Hippocampal formation (tissue), 2 donors: ENCODE data around the gene NCOA7.
"Not testable (repeated sequence)": the region's sequence is repeated elsewhere in the genome, so short reads cannot be mapped to it uniquely, and the experiment has no call there.

Experiments used
- DNase-seq, 2 donors: peaks; one replicate each; lab custom pipeline; 2025; lab: John Stamatoyannopoulos, UW

NCOA7 gene

DNA sequence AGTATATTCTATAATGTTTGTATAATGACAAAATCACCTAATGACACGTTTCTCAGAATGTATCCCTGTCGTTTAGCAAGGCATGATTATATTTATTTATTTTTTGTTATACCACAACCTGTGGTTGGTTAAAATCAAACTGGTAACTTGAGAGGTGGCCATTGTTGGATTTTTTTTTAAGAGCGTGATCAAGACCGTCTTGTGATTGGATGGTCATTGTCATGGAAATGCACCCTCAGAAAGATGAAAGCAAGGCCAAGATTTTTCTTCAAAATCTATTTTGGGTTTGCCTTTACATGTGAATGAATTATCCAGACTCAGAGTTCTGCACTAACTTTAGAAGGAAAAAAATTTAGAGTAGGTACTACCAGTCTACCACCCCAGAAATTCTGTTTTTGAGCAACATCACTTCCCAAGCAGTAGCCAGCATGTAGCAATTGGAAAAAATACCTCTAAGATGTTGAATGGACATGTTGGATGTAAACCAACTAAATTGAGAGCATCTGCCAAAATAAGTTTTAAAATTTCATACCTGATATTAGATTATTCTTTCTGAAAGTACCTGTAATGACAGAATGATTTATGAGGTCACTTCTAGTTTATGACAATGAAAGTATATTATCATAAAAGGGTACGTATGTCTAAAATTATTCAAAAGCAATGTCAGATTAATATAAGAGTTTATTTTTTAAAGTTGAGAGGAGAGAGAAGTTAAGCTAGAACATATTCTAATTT is 50.8 kb downstream of the NCOA7 start:
- no peak for DNase-seq

DNA sequence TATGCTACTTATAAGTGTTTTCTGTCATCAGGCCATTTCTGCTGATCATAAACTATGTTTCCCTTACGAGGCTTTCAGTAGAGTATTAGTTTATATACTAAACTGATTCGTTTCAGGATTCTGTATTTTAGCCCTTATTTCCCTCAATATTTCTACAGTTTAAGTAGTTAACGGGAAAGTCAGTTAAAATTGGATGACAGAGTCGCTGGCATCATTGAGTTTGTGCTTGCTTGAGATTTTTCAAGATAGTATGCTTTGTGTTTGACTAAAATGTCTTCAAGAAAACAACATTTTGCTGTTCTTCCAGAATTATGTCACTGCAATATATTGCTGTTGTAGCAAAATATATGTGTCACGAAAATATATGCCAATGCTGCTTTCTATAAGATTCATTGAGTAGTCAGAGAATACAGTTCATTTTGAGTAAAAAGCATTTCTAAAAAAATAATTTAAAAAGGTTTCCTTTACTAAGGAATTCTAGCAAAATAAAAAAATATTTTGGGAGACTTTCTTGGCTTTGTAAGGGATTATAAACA is 51.4 kb downstream of the NCOA7 start:
- DNase-seq, result no peak

DNA sequence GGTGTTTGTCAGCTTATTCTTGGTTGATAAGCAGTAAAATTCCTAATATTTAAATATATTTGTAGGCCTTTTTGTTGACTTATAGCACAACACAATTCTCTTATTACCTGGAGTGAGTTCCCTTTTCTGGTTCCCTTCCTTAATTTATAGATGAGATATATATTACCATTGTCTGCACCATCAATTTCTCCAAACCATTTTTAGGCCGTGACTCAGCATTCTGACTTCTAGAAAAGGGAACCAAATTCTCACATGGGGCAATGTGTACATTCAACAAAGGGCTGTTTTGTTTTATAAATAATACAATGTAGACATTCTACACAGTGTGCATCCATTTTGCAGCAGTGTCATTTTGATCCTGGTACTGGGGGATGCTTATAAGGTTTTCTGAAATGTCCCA is 52.8 kb downstream of the NCOA7 start:
- DNase-seq, result peak; percentile 18 to 62

DNA sequence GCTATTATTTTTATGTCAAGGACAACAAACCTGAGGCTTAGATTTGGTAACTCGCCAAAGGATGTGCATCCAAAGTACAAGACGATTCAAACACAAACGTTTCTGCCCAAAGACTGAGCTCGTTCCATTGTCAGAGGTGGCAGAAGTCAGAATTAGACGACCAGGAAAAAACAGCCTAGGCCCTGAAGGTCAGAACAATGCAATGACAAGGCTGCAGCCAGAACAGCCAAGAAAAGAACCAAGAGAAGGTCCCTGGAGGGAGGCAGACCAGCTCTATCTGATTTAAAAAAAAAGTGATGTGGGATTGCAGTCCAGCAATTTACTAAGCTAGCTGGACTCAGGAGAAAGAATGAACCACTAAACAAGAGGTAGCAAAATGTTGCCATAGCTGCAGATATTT is 54.2 kb downstream of the NCOA7 start:
- peak in 1 of 2 donors; percentile 11 for DNase-seq

DNA sequence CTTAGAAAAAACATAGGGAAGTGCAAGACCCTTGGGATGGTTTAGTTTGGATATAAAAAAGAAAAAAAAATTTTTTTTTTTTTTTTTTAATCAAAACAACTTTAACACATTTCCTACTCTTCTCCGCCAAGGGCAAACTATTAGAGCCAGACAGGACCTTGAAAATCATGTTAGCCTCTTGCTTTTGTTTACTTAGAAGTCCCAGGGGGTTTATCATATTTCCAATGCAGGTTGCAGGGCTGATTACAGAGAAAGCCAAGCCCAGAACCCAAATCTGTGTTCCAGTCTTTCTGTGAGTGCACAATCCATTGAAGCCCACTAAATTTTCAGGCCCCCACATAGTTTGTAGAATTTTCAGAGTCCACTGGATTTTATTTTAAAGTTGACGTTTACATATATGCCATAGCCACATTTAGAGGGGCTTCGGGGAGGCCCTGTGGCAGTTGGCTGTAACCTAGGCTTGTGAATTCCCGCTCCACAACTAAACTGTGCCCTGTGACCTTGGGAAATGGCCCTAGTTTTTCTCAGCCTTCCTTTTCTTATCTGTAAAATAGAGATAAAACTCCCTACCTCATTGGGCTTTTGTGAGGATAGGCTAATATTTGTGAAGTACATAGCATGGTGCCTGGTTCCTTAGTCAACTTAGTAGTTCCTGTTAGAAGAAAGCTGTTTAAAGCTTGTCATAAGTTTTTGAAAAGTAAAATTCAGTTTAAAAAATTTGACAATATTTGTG is 55.7 kb downstream of the NCOA7 start:
- DNase-seq, result no peak

DNA sequence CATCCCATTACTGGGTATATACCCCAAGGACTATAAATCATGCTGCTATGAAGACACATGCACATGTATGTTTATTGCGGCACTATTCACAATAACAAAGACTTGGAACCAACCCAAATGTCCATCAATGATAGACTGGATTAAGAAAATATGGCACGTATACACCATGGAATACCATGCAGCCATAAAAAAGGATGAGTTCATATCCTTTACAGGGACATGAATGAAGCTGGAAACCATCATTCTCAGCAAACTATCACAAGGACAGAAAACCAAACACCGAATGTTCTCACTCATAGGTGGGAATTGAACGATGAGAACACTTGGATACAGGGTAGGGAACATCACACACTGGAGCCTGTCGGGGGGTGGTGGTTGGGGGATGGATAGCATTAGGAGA is 57.5 kb downstream of the NCOA7 start:
- DNase-seq, result not testable (repeated sequence)

DNA sequence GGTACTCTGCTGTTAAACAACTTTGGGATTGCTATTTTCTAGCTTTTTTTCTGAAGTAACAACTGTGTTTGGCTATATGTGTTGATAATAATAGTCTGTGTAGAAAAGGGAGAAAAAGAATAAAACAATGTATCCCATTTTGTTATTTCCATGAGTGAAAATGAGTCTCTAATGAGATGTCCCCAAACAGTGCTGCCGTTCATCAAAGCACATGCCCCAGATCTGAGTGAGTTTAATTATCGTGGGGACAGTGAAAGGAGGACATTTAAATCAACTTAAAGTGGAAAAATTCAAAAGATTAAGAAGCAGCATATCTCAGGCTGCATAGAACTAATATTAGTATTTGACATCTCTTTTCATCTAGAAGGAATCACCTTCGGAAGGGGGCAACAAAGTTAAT is 59.6 kb downstream of the NCOA7 start:
- DNase-seq, result peak in 1 of 2 donors; percentile 72

DNA sequence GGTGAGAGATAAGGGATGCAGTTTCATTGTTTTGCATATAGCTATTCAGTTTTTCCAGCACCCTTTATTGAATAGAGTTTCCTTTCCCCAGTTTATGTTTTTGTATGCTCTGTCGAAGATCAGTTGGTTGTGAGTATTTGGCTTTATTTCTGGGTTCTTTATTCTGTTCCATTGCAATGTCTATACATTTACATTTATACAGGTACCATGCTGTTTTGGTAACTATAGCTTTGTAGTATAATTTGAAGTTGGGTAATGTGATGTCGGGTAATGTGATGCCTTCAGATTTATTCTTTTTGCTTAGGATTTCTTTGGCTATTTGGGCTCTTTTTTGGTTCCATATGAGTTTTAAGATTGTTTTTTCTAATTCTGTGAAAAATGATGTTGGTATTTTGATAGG is 61.8 kb downstream of the NCOA7 start:
- DNase-seq, result no peak

DNA sequence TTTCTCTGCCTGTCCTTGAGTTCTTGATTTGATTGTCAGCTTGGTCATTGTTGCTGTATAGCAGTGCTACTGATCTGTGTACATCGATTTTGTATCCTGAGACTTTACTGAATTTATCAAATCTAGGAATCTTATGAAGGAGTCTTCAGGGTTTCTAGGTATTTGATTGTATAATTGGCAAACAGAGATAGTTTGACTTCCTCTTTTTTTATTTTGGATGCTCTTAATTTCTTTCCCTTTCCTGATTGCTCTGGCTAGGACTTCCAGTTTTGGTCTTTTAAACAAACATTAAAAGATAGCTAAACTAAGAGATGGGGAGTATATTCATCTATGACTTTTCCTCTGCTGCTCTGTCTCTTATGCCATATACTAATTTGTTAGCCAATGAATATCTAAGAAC is 62.4 kb downstream of the NCOA7 start:
- no peak for DNase-seq

DNA sequence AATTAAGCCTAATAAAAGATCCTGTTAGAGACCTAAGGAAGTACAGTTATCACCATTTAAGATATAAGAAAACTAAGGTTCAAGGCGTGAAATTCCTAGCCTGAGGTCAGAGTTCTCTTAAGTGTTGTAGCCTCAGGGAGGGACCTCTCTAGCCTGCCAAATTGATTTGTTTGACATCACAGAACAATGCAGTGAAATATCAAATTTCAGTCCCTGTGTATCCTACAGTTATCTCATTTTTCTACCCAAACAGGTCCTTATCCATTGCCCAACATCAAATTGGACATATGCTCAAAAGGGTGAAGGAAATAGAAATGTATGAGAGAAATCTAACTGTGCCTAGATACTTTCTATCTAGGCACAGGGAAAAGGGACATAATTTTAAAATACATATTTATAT is 63.0 kb downstream of the NCOA7 start:
- no peak for DNase-seq

DNA sequence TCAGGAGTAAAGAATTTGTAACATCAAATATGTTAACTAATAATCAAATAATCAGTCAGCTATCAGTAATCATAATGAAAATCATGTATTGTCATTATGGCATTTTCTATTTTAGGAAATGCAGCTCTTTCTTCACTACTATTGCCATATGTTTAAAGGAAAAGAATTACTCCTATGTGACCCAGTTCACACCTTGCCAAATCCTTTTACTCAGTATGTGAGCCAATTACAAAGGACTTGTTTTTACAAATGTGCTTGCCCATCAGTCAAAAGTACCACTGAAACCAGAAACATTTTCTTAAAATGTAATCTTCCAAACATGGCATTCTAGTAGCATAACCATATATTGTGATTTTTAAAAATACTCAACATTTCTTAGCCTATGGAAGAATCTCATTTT is 63.6 kb downstream of the NCOA7 start:
- no peak for DNase-seq

DNA sequence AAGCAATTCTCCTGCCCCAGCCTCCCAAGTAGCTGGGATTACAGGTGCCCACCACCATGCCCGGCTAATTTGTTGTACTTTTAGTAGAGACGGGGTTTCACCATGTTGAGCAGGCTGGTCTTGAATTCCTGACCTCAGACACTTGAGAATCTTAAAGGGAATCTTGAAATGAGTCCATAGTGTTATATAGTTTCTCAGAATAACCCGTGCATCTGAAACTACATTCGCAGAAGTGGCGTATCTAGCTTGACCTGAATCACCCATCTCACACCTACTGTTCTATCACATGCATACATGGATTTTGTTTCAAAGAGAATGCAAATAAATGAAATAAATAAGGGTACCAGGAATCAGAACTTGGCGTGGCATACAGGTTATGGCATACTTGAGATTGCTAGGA is 65.0 kb downstream of the NCOA7 start:
- DNase-seq, result no peak

DNA sequence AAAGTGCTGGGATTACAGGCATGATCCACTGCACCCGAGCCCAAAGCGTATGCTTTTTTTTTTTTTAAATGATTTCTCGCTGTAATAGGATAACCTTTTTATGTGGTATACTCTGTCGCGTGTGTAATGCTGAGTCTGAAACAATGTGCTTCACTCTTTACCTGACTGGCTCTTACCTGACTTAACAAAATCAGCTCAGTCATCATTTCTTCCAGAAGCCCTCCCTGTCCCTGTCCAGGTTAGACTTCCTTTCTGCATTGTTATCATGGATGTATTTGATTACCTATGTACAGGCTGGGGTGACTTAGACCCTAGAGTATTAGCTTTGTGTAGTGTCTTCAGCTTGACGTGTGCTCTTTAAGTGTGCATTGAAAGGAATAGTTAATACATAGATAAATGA is 67.1 kb downstream of the NCOA7 start:
- DNase-seq, result no peak

DNA sequence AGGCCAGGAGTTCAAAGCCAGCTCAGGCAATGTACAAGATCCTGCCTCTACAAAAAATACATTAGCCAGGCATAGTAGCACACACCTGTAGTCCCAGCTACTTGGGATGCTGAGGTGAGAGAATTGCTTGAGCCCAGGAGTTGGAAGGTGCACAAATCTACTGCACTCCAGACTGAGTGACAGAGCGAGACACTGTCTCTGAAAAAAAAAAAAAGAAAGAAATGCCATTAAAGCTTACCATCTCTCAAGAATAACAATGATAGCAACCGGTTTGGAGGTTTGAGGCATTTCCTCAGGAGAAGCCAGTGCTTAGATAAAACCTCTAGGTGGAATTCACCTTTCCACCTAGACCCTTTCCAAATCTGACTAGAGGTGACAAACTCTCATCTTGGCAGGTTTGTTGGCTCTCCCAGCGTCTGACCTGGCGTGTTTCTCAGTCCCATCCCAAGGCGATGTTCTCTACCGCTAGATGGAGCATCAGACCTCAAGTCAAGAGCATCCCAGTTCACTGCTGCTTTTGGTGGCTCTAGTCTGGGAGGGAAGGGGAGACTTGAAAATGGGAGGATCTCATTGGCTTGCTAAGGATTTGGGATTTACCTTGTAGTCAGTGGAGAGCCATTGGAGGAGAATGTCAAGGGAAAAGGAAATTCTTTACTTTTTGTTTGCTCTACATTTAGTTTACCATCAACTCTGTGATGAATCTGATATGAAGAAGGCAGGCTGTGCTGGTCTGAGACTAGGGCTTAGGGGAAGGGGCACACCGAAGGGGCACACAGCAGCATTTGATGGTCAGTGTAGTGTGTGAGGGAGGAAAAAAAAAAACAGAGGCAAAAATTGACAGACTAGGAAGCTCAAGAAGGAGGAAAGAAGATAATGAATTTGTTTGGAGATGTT is 67.9 kb downstream of the NCOA7 start:
- peak; percentile 47 to 78 for DNase-seq

DNA sequence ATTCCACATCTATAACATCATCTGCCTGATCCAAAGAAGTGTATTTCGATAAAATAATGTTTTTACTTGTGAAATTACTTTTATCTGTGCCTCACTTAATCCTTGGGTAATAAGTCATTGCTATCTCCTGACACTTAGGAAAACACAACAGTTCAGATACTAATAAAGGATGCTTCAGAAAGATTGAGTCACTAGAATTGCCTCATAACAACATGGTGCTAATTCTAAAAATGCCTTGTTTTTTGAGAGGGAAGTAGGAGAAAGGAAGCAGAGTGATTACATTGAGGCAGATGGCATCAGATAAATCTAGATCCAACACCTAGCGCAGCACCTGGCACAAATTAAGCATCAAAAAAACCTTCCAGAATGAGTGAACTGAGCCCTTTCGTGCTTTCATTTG is 69.0 kb downstream of the NCOA7 start:
- DNase-seq, result peak in 1 of 2 donors; percentile 31

DNA sequence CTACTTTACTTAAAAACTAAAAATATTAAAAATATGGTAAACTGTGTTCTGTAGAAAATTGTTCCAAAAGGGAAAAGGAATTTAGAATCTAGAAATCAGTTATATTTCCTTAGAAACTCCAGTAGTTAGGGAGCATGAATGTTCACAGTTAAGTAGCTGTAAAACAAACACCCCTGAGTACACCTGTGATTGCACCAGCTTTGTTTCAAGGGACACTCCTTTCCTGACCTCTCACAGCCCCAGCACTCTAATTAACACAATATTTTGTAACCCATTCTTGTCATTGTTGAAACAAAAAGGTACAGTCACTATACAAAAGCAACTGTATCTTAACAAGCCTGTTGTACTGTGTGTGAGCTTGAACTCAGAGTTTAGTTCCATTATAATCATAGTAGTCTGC is 72.3 kb downstream of the NCOA7 start:
- DNase-seq, result no peak

DNA sequence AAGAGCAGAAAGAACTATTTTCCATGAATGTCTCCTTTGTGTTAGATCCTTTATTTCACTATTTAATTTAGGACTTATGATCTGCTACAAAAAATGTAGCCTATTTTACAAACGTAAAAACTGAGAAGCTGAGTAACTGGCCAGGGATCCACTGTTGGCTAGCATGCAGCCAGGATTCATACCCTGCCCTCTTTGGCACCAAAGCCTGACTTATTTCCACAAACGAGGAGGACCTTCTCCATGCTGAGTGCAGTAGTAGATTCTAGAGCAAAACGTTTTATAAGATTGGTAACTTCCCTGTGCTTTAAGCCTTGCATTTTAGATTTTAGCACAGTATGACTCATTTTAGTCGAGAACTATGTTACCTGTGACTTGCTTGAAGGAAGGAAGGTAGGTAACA is 74.3 kb downstream of the NCOA7 start:
- DNase-seq, result no peak

DNA sequence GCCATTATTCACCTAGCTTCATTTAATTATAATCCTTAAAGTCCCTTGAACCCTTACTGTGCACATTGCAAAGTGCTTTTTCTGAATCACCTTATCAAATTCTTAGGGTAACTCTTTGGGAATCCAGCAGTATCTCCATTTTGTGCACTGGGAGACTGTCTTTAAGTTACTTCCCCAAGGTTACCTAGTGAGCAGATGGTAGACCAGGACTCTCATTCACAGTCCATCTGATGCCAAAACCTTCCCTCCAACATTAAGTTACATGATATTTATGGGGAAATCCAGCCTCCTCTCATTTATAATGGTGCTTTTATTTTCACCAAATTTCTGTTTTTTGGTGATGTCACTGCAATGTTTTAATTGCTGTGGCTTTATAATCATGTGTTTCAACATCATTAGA is 75.7 kb downstream of the NCOA7 start:
- no peak for DNase-seq

DNA sequence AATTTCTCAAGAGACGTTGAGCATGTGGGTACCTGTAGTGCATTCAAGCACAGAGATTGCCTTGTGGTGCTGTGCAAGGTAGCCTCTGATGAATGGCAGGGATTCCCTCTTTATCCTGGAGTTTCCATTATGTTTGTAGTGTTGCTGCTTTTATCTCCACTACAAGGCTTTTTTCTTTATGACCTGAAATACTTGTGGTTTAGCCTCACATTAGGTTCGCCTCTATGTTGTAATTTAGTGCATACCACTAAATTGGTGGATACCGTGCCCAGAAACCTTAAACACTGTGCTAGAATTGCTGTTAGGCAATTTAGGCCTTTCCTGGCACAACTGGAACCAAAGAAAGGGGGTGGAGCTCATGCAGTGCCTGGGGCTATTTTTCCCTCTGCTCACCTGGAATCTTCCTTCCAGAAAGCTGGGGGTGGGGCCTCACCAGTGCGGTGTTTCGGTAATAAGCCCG is 76.8 kb downstream of the NCOA7 start:
- no peak for DNase-seq

DNA sequence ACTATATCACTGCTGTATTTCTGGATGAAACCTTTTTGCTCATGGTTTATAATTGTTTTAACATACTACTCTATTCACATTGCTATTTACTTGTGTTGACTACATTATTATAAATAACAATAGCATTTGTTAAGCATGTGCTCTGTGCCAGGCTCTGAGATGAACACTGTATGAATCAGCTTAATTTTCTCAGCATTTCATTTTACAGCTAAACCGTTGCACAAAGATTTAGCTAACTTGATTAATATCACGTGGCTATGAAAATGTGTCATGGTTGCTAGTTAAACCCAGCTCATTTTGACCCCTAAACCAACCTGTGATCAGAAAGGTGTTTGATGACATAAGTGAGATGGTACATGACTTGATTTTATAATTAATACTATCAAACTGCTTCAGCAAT is 77.5 kb downstream of the NCOA7 start:
- DNase-seq, result peak in 1 of 2 donors; percentile 43

DNA sequence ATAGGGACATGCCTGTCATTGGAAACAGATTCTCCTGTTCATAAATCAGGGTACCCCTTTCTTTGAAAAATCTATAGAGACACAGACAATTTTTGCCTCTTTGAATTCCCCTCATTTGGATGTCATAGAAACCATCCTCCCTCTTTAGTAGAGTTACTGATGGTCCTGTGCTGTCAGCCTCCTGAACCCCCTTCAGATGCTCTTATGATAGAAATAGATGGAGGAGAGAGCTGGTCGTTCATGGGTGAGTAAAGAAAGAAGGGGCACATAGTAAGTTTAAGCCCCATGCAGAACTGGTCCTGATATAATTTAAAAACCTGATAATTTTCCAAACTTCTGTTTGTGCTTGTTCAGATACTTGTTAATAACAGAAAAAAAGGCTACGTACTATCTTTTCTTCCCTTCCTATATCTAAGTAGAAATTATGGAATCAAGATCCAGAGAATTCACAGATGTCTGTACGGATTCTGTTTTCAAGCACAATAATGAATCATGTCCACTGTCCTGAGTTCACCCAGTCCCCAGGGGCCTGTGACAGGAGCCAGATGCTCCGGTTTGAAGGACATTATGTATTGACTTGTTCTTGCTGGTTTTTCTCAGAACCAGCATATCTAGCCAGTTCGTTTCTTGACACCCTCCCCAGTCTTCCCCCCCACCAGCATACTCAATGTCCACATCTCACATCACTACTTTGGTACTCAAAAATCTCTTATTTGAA is 78.1 kb downstream of the NCOA7 start:
- DNase-seq, result peak; percentile 44 to 73

DNA sequence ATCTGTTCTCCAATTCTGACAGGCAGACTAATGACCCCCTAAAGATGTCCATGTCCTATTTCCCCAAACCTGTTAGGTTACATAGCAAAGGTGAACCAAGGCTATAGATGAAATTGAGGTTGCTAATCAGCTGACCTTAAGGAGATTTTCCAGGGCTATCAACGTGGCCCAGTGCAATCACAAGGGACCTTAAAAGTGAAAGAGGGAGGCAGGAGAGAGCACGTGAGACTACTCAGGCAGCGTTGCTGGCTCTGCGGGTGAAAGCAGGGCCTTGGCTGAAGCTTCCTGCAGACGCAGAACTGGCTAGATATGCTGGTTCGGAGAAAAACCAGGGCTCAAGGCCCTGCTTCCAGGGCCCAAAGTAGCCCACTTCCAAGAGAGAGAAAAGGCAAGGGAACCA is 78.7 kb downstream of the NCOA7 start:
- no peak for DNase-seq
